IMR-90 (cell line): ENCODE measurements around the gene HEXD.

Experiments used
- CTCF ChIP-seq: conservative IDR thresholded peaks from 2 replicates; pipeline ENCODE4 v1.5.1; 2012; ENCODE audit warnings: mild to moderate bottlenecking, low read depth, low read length, improper control_type of control experiment
- MAZ ChIP-seq: IDR thresholded peaks from 2 replicates; pipeline ENCODE4 v1.6.1; 2012; ENCODE audit warnings: low read depth, mild to moderate bottlenecking, low read length, improper control_type of control experiment, moderate library complexity, borderline replicate concordance
- POLR2A ChIP-seq: IDR thresholded peaks from 2 replicates; pipeline ENCODE4 v1.6.1; 2012; ENCODE audit warnings: mild to moderate bottlenecking, low read depth, low read length
- USF2 ChIP-seq: fragments of 150-350 bp; IDR thresholded peaks from 2 replicates; pipeline ENCODE4 v1.6.1; 2017; ENCODE audit warnings: mild to moderate bottlenecking, antibody characterized with exemption, low read length, low read depth

GRCh38 chr17:82391496-82392066, 26.6 kb upstream of the HEXD start:
- TF ChIP-seq CTCF (no peak), USF2 (no peak), POLR2A (no peak), MAZ (no peak)
